Osteocyte (in vitro differentiated cells): ENCODE data around the gene SH3TC2. TPM values are rescaled to one million over a fixed set of nuclear protein-coding genes. Genes with fewer than 3 reads are reported as not detected.
A peak's percentile ranks its signal among the peaks of the same experiment; 100 is the strongest.

ENCODE experiments used
- DNase-seq: peaks from one replicate; pipeline ENCODE4 v3.0.0; 2021; ENCODE audit warnings: mixed read lengths; ENCODE audit not compliant: unreplicated experiment; ENCODE audit errors: extremely low spot score
- H3K27ac Mint-ChIP-seq: one replicate; pipeline ENCODE4 v1.8.0; 2021; ENCODE audit warnings: mild to moderate bottlenecking, mixed read lengths; ENCODE audit not compliant: unreplicated experiment
- H3K27me3 Mint-ChIP-seq: one replicate; pipeline ENCODE4 v1.8.0; 2021; ENCODE audit warnings: mixed read lengths; ENCODE audit not compliant: unreplicated experiment
- H3K36me3 Mint-ChIP-seq: one replicate; pipeline ENCODE4 v1.8.0; 2021; ENCODE audit warnings: mixed read lengths; ENCODE audit not compliant: unreplicated experiment
- H3K4me1 Mint-ChIP-seq: one replicate; pipeline ENCODE4 v1.8.0; 2021; ENCODE audit warnings: mixed read lengths; ENCODE audit not compliant: unreplicated experiment
- H3K4me3 Mint-ChIP-seq: one replicate; pipeline ENCODE4 v1.8.0; 2021; ENCODE audit warnings: mild to moderate bottlenecking, moderate library complexity, mixed read lengths; ENCODE audit not compliant: unreplicated experiment
- H3K9me3 Mint-ChIP-seq: one replicate; pipeline ENCODE4 v1.8.0; 2021; ENCODE audit warnings: mixed read lengths; ENCODE audit not compliant: unreplicated experiment
- total RNA-seq: library from RNA; stranded (reverse); gene quantifications from 2 replicates; pipeline ENCODE4 v1.2.1, GENCODE V29; 2021
- TF ChIP-seq, protein P1 (sequence below): fragments of 200-600 bp; sonication (generic); IDR thresholded peaks from 2 replicates; pipeline ENCODE4 v1.5.0; 2021; ENCODE audit warnings: antibody characterized with exemption, mild to moderate bottlenecking, moderate library complexity

SH3TC2 gene
- total RNA-seq, 1 donor from 2014 or later, result 0.83 TPM

DNA sequence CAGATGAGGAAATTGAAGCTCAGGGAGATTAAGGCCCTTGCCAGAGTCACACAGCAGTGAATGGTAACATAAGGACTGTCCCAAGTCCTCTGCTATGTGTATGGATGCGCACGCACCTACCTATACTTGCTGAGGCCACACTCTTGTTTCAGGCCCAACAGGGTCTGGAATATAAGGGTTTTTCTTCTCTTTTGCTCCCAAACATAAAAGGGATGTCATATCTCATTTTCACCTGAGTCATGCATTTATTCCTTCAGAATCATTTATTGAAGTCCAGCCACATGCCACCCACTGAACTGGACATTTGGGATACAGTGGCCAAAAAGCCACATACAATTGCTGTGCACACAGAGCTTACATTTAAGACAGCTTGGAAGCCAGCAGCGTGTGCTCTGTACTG is 92.0 kb downstream of the SH3TC2 start:
- Mint-ChIP-seq H3K36me3 (no peaks in the 10 kb centered on the region), H3K27ac (peak overlapping the region; percentile 95), H3K9me3 (no peaks in the 10 kb centered on the region), H3K4me1 (peaks cover 87% of the 10 kb centered on the region), H3K4me3 (no peak overlapping the region), H3K27me3 (no peaks in the 10 kb centered on the region)
- TF ChIP-seq, protein P1, sequence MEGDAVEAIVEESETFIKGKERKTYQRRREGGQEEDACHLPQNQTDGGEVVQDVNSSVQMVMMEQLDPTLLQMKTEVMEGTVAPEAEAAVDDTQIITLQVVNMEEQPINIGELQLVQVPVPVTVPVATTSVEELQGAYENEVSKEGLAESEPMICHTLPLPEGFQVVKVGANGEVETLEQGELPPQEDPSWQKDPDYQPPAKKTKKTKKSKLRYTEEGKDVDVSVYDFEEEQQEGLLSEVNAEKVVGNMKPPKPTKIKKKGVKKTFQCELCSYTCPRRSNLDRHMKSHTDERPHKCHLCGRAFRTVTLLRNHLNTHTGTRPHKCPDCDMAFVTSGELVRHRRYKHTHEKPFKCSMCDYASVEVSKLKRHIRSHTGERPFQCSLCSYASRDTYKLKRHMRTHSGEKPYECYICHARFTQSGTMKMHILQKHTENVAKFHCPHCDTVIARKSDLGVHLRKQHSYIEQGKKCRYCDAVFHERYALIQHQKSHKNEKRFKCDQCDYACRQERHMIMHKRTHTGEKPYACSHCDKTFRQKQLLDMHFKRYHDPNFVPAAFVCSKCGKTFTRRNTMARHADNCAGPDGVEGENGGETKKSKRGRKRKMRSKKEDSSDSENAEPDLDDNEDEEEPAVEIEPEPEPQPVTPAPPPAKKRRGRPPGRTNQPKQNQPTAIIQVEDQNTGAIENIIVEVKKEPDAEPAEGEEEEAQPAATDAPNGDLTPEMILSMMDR, result no peak
- DNase-seq, result no peak

DNA sequence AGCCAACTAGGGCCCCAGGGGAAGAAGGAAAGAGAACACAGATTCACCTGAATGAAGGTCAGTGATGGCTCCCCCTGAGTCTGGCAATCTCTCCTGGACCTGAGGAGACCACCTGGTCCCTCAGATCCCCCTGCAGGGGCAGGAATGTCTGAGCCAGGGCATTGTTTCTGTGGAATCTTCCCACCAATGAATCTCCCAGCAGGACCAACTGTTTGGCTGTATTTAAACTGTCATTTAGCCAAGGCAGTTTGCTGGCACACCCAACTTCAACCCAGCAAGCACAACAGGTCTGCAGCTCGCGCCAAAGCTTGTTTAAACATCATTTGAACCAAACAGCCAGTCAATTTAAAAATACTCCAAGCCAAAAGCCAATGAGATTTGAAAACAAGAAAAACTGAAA is 92.6 kb downstream of the SH3TC2 start:
- H3K27ac Mint-ChIP-seq, result peak overlapping the region; percentile 95
- no peak for DNase-seq
- no peaks in the 10 kb centered on the region for H3K36me3 Mint-ChIP-seq
- TF ChIP-seq, protein P1, result no peak
- H3K9me3 Mint-ChIP-seq, result no peaks in the 10 kb centered on the region
- no peak overlapping the region for H3K4me3 Mint-ChIP-seq
- H3K4me1 Mint-ChIP-seq, result peaks cover 93% of the 10 kb centered on the region
- no peaks in the 10 kb centered on the region for H3K27me3 Mint-ChIP-seq

DNA sequence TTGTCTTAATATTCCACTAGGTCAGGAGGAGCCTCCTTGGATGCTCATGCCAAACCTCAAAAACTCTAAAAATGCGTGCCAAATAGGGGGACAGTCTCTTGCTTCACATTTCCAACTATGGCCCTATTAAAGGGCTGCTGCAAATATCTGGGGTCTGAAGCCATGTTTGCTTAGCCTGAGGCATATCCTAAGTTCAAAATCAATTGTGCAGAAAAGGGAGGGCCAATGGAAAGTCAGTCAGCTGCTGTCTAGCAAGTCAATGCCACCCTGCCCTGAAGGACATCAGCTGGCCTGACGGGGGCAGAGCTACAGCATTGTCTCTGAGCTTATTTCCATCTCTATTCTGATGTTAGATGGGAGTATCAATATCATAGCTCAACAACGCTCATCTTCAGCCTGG is 93.6 kb downstream of the SH3TC2 start:
- peaks cover 87% of the 10 kb centered on the region for H3K4me1 Mint-ChIP-seq
- no peak for DNase-seq
- no peaks in the 10 kb centered on the region for H3K36me3 Mint-ChIP-seq
- no peaks in the 10 kb centered on the region for H3K9me3 Mint-ChIP-seq
- peak overlapping the region; percentile 95 for H3K27ac Mint-ChIP-seq
- TF ChIP-seq, protein P1, result peak; percentile 45
- no peaks in the 10 kb centered on the region for H3K27me3 Mint-ChIP-seq
- H3K4me3 Mint-ChIP-seq, result no peak overlapping the region

DNA sequence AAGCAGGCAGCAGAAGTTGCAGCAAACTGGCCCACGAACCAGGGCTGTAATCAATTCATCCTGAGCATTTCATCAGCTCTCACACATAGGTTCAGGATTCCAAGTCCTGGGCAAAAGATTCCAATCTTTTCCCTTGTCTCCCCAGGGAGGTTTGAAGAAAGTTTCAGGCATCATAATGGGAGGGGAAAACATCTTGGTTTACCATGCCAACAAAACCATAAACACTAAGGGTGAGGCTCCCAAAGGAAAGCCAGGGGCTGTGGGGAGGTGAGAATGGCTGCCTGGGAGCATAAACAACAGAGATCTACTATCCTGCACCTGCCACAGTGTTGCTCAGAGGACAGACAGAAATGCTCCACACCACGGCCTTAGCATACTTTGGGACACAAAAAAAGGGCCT is 94.6 kb downstream of the SH3TC2 start:
- H3K4me1 Mint-ChIP-seq, result peaks cover 84% of the 10 kb centered on the region
- H3K27me3 Mint-ChIP-seq, result no peaks in the 10 kb centered on the region
- no peaks in the 10 kb centered on the region for H3K9me3 Mint-ChIP-seq
- TF ChIP-seq, protein P1, result no peak
- no peaks in the 10 kb centered on the region for H3K36me3 Mint-ChIP-seq
- peak overlapping the region; percentile 95 for H3K27ac Mint-ChIP-seq
- no peak overlapping the region for H3K4me3 Mint-ChIP-seq
- no peak for DNase-seq

DNA sequence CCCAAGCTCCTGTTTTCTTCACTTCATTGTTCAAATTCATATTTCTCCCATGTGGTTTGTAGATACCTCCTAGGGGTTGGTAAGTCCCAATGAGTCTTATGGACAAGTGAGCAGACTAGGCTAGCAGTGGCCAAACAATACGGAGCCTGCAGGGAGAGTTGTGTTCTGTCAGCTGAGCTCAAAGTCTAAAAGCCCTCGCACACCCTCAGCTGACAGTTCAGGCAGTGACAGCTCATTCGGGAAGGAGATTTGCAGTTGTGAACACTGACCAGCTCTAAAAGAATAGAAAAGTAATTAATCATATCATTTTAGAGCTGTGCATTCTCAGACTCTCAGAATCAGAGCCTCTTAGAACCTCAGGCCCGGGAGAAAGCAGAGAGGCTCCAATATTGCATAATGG is 95.1 kb downstream of the SH3TC2 start:
- TF ChIP-seq, protein P1, result no peak
- H3K27me3 Mint-ChIP-seq, result no peaks in the 10 kb centered on the region
- H3K36me3 Mint-ChIP-seq, result no peaks in the 10 kb centered on the region
- H3K27ac Mint-ChIP-seq, result peak overlapping the region; percentile 95
- H3K4me1 Mint-ChIP-seq, result peaks cover 79% of the 10 kb centered on the region
- no peak for DNase-seq
- H3K9me3 Mint-ChIP-seq, result no peaks in the 10 kb centered on the region
- H3K4me3 Mint-ChIP-seq, result no peak overlapping the region
